Measurements from ENCODE around the gene MBLAC1. TPM values are rescaled to one million over a fixed set of nuclear protein-coding genes. Genes with fewer than 3 reads are reported as not detected.

Gene MBLAC1
- total RNA-seq, 4 donors from 2014 or later = 4.8 to 8.1 (median 6.6) TPM

DNA sequence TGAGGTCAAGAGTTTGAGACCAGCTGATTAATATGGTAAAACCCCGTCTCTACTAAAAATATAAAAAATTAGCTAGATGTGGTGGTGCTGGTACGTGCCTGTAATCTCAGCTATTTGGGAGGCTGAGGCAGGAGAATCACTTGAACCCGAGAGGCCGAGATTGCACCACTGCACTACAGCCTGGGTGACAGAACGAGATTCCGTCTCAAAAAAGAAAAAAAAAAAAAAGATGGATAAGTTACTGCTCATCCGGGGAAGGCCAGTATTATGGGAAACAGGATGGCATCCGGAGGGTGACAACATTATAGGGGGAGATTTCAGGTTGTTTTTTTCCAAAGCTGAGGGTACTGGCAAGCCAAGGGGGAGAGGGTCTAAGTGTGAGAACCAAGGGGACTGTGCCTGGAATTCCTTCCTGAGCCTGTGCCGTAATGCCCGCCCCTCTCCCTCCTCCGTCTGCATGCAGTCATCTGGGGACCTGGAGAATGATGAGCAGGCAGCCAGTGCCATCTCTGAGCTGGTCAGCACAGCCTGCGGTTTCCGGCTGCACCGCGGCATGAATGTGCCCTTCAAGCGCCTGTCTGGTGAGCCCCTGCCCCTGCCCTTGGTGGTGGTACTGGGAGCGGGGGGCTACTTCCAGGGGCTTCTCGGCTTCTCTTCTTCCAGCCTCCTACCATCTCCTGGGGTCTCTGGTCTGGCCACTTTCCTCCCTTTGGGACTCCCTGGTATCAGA is 26.3 kb downstream of the MBLAC1 start:
- peaks cover 0 to 59% of the 10 kb centered on the region in 2 donors for H3K36me3 ChIP-seq
- no peak overlapping the region for H3K4me3 ChIP-seq
- 71 to 84% methylated on average over 10 to 16 of the region's 18 CpGs for WGBS, 2 donors (ENCODE audit: low coverage in 1 of 2)
- no peaks in the 10 kb centered on the region for H3K27me3 ChIP-seq
- no peaks in the 10 kb centered on the region for H3K9me3 ChIP-seq
- no peak overlapping the region for H3K27ac ChIP-seq
- TF ChIP-seq POLR2AphosphoS5 (IDR thresholded peaks at IDR 0.05) (no peak), POLR2A (IDR thresholded peaks at IDR 0.05) (no peak), EP300 (IDR thresholded peaks at IDR 0.05) (no peak)
- TF ChIP-seq, protein P1, sequence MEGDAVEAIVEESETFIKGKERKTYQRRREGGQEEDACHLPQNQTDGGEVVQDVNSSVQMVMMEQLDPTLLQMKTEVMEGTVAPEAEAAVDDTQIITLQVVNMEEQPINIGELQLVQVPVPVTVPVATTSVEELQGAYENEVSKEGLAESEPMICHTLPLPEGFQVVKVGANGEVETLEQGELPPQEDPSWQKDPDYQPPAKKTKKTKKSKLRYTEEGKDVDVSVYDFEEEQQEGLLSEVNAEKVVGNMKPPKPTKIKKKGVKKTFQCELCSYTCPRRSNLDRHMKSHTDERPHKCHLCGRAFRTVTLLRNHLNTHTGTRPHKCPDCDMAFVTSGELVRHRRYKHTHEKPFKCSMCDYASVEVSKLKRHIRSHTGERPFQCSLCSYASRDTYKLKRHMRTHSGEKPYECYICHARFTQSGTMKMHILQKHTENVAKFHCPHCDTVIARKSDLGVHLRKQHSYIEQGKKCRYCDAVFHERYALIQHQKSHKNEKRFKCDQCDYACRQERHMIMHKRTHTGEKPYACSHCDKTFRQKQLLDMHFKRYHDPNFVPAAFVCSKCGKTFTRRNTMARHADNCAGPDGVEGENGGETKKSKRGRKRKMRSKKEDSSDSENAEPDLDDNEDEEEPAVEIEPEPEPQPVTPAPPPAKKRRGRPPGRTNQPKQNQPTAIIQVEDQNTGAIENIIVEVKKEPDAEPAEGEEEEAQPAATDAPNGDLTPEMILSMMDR (IDR thresholded peaks at IDR 0.05) = no peak
- H3K4me1 ChIP-seq = peaks cover 0 to 57% (median 18%) of the 10 kb centered on the region in 3 donors
- ATAC-seq = no peak

DNA sequence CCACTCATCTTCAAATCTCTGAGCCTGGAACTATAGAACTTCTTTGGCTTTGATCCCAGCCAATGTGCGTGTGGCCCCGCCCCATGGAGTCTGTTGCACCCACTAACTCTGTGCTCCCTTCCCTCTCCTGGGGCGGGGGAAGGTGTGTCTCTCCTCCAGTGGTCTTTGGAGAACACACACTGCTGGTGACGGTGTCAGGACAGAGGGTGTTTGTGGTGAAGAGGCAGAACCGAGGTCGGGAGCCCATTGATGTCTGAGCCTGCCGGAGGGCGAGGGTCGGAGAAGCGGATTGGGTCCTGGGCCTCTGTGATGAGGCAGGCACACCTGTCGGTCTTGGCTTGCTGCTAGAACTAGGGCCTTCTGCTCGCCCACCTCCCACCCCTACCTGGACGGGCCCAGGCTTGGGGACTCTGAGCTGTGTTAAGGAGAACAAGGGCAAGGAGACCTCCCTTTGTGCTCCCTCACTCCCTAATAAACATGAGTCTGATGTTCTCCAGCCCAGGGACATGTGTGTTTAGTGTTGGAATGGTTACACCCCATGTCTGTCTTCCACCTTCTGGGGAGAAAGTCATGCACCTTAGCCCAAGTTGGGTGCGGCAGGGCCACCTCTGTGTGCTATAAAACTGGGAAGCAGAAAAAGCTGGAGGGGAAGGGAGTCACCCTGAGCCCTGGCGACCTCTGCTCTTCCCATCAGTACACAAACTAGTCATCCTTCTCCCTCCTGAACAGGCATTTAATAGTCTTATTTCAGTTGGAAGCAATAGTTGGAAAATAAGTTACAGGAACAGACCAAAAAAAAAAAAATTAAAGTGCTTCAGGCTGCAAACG is 27.2 kb downstream of the MBLAC1 start:
- Histone ChIP-seq H3K9me3 (no peaks in the 10 kb centered on the region), H3K27me3 (no peaks in the 10 kb centered on the region), H3K4me1 (peaks cover 0 to 60% (median 19%) of the 10 kb centered on the region in 3 donors), H3K4me3 (no peak overlapping the region), H3K36me3 (peaks cover 0 to 59% of the 10 kb centered on the region in 2 donors), H3K27ac (no peak overlapping the region)
- 28 to 72% methylated on average over 4 of the region's 16 CpGs for WGBS, 2 donors (ENCODE audit: low coverage in 1 of 2)
- ATAC-seq = no peak
- TF ChIP-seq EP300 (IDR thresholded peaks at IDR 0.05) = no peak
- TF ChIP-seq POLR2A (IDR thresholded peaks at IDR 0.05) = no peak
- TF ChIP-seq, protein P1 (IDR thresholded peaks at IDR 0.05) = no peak
- no peak for TF ChIP-seq POLR2AphosphoS5 (IDR thresholded peaks at IDR 0.05)

DNA sequence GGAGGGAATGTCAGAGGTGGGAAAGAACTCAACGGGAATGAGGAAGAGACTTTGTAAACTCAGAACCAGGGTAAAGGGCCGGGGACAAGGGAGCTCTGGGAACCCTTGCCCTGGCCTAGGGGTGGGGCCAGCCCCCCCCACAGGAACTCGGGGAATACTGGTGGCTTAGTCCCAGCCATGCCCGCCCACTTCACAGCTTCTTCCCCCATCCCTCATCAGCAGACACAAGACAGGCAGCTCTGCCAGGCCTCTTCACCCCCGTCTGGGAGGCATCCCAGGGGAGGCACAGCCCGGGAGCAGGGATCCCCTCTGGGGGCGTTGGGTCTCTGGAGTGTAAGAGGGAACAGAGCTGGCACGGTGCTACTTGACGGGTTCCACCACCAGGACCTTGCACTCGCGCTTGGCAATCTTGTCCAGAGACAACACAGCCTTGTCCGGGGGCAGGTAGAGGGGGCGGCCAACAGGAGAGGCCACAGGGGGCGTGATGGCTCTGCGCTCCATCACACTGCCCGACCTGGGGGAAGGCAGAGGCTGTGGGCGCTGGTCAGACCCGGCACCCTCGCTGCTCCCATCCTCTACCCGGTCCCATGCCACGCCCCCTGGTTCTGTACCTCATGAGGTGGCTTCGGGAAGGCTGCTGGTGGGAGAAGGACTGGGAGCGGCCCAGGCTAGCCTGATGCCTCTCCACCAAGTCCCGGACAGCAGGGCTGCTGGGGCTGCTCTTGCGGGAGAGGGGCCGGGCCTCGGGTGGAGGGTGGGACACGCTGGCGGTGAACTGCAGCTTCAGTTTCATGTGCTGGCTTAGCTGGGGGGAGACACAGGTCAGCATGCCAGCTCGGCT is 28.1 kb downstream of the MBLAC1 start:
- WGBS, 2 donors (ENCODE audit: low coverage in 1 of 2) = 42 to 60% methylated on average over 1 to 6 of the region's 30 CpGs
- H3K36me3 ChIP-seq = peaks cover 0 to 59% of the 10 kb centered on the region in 2 donors
- H3K4me3 ChIP-seq = no peak overlapping the region
- peaks cover 0 to 58% (median 16%) of the 10 kb centered on the region in 3 donors for H3K4me1 ChIP-seq
- TF ChIP-seq, protein P1 (IDR thresholded peaks at IDR 0.05) = no peak
- TF ChIP-seq EP300 (IDR thresholded peaks at IDR 0.05) = no peak
- no peak for TF ChIP-seq POLR2AphosphoS5 (IDR thresholded peaks at IDR 0.05)
- no peak for TF ChIP-seq POLR2A (IDR thresholded peaks at IDR 0.05)
- H3K9me3 ChIP-seq = no peaks in the 10 kb centered on the region
- no peaks in the 10 kb centered on the region for H3K27me3 ChIP-seq
- H3K27ac ChIP-seq = no peak overlapping the region
- no peak for ATAC-seq

- TF ChIP-seq POLR2A (IDR thresholded peaks at IDR 0.05) (no peak), EP300 (IDR thresholded peaks at IDR 0.05) (no peak), POLR2AphosphoS5 (IDR thresholded peaks at IDR 0.05) (no peak)
- TF ChIP-seq, protein P1 (IDR thresholded peaks at IDR 0.05) = no peak
- ATAC-seq = no peak
- 40 to 89% methylated on average over 2 to 5 of the region's 20 CpGs for WGBS, 2 donors (ENCODE audit: low coverage in 1 of 2)
- no peaks in the 10 kb centered on the region for H3K9me3 ChIP-seq
- peaks cover 0 to 49% (median 14%) of the 10 kb centered on the region in 3 donors for H3K4me1 ChIP-seq
- no peak overlapping the region for H3K27ac ChIP-seq
- H3K4me3 ChIP-seq = no peak overlapping the region
- H3K27me3 ChIP-seq = no peaks in the 10 kb centered on the region
- peaks cover 0 to 59% of the 10 kb centered on the region in 2 donors for H3K36me3 ChIP-seq
These were observed 29.0 kb downstream of the MBLAC1 start for GRCh38 chr7:100155553-100156317.
